Smooth muscle cell (in vitro differentiated cells): ENCODE results near the gene CLK1. TPM values are rescaled to one million over a fixed set of nuclear protein-coding genes. Genes with fewer than 3 reads are reported as not detected.

Experiments used
- DNase-seq: peaks from one replicate; lab custom pipeline; 2025; ENCODE audit not compliant: unreplicated experiment; lab: John Stamatoyannopoulos, UW
- H2AFZ ChIP-seq: fragments of 200-600 bp; sonication (generic); 2 replicates; pipeline ENCODE4 v1.6.0; 2016; ENCODE audit warnings: antibody characterized with exemption, low read depth, mild to moderate bottlenecking
- H3F3A ChIP-seq: fragments of 200-600 bp; sonication (generic); 2 replicates; pipeline ENCODE4 v1.6.0; 2017; ENCODE audit warnings: antibody characterized with exemption, low read depth
- H3K27ac ChIP-seq: fragments of 200-600 bp; sonication (generic); 2 replicates; pipeline ENCODE4 v1.5.1; 2016; ENCODE audit warnings: low read depth, mild to moderate bottlenecking
- H3K27me3 ChIP-seq: fragments of 200-600 bp; sonication (generic); 2 replicates; pipeline ENCODE4 v1.6.1; 2016; ENCODE audit warnings: low read depth, mild to moderate bottlenecking
- H3K36me3 ChIP-seq: fragments of 200-600 bp; sonication (generic); 2 replicates; pipeline ENCODE4 v1.5.1; 2016; ENCODE audit warnings: low read depth
- H3K4me1 ChIP-seq: fragments of 200-600 bp; sonication (generic); 2 replicates; pipeline ENCODE4 v1.5.1; 2016; ENCODE audit warnings: low read depth
- H3K4me2 ChIP-seq: fragments of 200-600 bp; sonication (generic); 2 replicates; pipeline ENCODE4 v1.6.0; 2016; ENCODE audit warnings: mild to moderate bottlenecking
- H3K4me3 ChIP-seq: fragments of 200-600 bp; sonication (generic); 2 replicates; pipeline ENCODE4 v1.5.1; 2016; ENCODE audit warnings: mild to moderate bottlenecking
- H3K79me2 ChIP-seq: fragments of 200-600 bp; sonication (generic); 2 replicates; pipeline ENCODE4 v1.6.0; 2016; ENCODE audit warnings: low read depth, mild to moderate bottlenecking
- H3K9ac ChIP-seq: fragments of 200-600 bp; sonication (generic); 2 replicates; pipeline ENCODE4 v1.6.0; 2016; ENCODE audit warnings: low read depth
- H3K9me3 ChIP-seq: fragments of 200-600 bp; sonication (generic); replicated peaks from 2 replicates; pipeline ENCODE4 v1.5.1; 2016; ENCODE audit warnings: low read depth
- H4K20me1 ChIP-seq: fragments of 200-600 bp; sonication (generic); 2 replicates; pipeline ENCODE4 v1.6.0; 2016; ENCODE audit warnings: low read depth
- WGBS: methylation state at CpG from one replicate; pipeline ENCODE4 v1.1.7; 2016; ENCODE audit warnings: low lambda C conversion rate; 5-methylcytosine and 5-hydroxymethylcytosine counted together
- polyA plus RNA-seq: library from polyadenylated mRNA; unstranded; fragments of >200 nt; fragmentation: Nextera tagmentation; extraction: Ambion mirVana; gene quantifications from 2 replicates; pipeline ENCODE4 v1.2.1, GENCODE V29; 2016
- total RNA-seq: library from RNA; depleted of rRNA; stranded (reverse); fragments of >200 nt; gene quantifications from 2 replicates; pipeline ENCODE4 v1.2.3, GENCODE V29; 2014
- TF ChIP-seq, protein P1 (sequence below): fragments of 200-600 bp; sonication (generic); IDR thresholded peaks from 2 replicates; pipeline ENCODE4 v1.5.1; 2017; ENCODE audit warnings: borderline replicate concordance, mild to moderate bottlenecking, antibody characterized with exemption; ENCODE audit not compliant: insufficient read depth, poor library complexity, severe bottlenecking

CLK1 gene
- total and polyA plus RNA-seq, 2 experiments from 2014 or later: 25.7 to 87.8 TPM

DNA sequence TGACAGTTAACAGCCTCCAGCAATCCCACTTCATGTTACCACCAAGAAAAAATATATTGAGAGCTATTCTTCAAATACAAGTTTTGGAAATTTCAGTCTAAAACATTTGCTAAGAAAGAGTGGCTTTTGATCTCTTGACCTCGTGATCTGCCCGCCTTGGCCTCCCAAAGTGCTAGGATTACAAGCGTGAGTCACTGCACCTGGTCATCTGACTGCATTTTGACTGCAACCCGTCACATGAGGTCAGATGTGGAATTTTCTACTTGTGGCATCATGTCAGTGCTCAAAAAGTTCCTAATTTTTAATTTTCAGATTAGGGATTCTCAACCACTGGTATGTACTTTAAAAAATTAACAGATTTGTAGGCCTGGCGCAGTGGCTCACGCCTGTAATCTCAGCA lies 9.1 kb upstream of the CLK1 start:
- H2AFZ ChIP-seq: no peak overlapping the region
- no peak overlapping the region for H3K9ac ChIP-seq
- H3K79me2 ChIP-seq: no peaks in the 10 kb centered on the region
- H3K4me2 ChIP-seq: no peak overlapping the region
- no peak for DNase-seq
- peaks cover 9% of the 10 kb centered on the region for H3K36me3 ChIP-seq
- no peaks in the 10 kb centered on the region for H3K9me3 ChIP-seq
- TF ChIP-seq, protein P1, sequence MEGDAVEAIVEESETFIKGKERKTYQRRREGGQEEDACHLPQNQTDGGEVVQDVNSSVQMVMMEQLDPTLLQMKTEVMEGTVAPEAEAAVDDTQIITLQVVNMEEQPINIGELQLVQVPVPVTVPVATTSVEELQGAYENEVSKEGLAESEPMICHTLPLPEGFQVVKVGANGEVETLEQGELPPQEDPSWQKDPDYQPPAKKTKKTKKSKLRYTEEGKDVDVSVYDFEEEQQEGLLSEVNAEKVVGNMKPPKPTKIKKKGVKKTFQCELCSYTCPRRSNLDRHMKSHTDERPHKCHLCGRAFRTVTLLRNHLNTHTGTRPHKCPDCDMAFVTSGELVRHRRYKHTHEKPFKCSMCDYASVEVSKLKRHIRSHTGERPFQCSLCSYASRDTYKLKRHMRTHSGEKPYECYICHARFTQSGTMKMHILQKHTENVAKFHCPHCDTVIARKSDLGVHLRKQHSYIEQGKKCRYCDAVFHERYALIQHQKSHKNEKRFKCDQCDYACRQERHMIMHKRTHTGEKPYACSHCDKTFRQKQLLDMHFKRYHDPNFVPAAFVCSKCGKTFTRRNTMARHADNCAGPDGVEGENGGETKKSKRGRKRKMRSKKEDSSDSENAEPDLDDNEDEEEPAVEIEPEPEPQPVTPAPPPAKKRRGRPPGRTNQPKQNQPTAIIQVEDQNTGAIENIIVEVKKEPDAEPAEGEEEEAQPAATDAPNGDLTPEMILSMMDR: no peak
- no peaks in the 10 kb centered on the region for H3K4me1 ChIP-seq
- no peaks in the 10 kb centered on the region for H3F3A ChIP-seq
- H3K27ac ChIP-seq: no peak overlapping the region
- no peaks in the 10 kb centered on the region for H4K20me1 ChIP-seq
- no peaks in the 10 kb centered on the region for H3K27me3 ChIP-seq
- WGBS: 89% methylated on average over 6 of the region's 6 CpGs
- H3K4me3 ChIP-seq: no peak overlapping the region

GRCh38 chr2:200871151-200871550 lies 6.7 kb upstream of the CLK1 start:
- H3K9ac ChIP-seq: no peak overlapping the region
- no peak overlapping the region for H3K4me2 ChIP-seq
- no peaks in the 10 kb centered on the region for H3K9me3 ChIP-seq
- no peaks in the 10 kb centered on the region for H3K79me2 ChIP-seq
- H3K36me3 ChIP-seq: peaks cover 6% of the 10 kb centered on the region
- no peaks in the 10 kb centered on the region for H3K27me3 ChIP-seq
- TF ChIP-seq, protein P1: no peak
- no peak overlapping the region for H3K27ac ChIP-seq
- no peaks in the 10 kb centered on the region for H3F3A ChIP-seq
- no peak for DNase-seq
- H4K20me1 ChIP-seq: no peaks in the 10 kb centered on the region
- no peaks in the 10 kb centered on the region for H3K4me1 ChIP-seq
- H3K4me3 ChIP-seq: no peak overlapping the region
- no peak overlapping the region for H2AFZ ChIP-seq
- WGBS: 94% methylated on average over 3 of the region's 3 CpGs

DNA sequence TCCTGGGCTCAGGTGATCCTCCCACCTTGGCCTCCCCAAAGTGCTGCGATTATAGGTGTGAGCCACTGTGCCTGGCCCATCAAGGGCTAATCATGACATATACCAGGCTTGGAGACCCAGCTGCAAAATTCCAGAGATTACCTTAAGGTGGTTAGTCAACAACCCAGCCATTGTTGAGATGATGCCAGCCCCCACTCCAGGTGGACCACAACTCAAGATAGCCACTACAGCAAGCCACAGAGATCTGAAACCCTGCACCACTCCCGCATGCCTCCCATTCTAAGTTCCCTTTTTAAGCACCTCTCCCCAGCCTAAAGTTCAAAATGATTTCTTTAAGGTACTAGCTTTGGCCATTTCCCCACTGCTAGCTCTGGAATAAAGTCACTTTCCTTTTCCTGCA lies 4.6 kb upstream of the CLK1 start:
- Histone ChIP-seq H3K27ac (no peak overlapping the region), H3K4me1 (peaks cover 6% of the 10 kb centered on the region), H3K79me2 (peaks cover 2% of the 10 kb centered on the region), H3K4me3 (no peak overlapping the region), H3K9ac (no peak overlapping the region), H3K9me3 (no peaks in the 10 kb centered on the region), H3K4me2 (no peak overlapping the region), H2AFZ (no peak overlapping the region), H3K36me3 (no peaks in the 10 kb centered on the region), H3F3A (no peaks in the 10 kb centered on the region), H4K20me1 (no peaks in the 10 kb centered on the region), H3K27me3 (no peaks in the 10 kb centered on the region)
- 85% methylated on average over 2 of the region's 2 CpGs for WGBS
- TF ChIP-seq, protein P1: no peak
- no peak for DNase-seq

- peak overlapping the region; percentile 54 for H2AFZ ChIP-seq
- H3K27me3 ChIP-seq: no peaks in the 10 kb centered on the region
- TF ChIP-seq, protein P1: no peak
- peaks cover 55% of the 10 kb centered on the region for H3K79me2 ChIP-seq
- peaks cover 17% of the 10 kb centered on the region for H3K36me3 ChIP-seq
- peaks cover 8% of the 10 kb centered on the region for H3F3A ChIP-seq
- H3K9ac ChIP-seq: peak overlapping the region; percentile 100
- peak overlapping the region; percentile 100 for H3K27ac ChIP-seq
- H3K9me3 ChIP-seq: no peaks in the 10 kb centered on the region
- peaks cover 50% of the 10 kb centered on the region for H4K20me1 ChIP-seq
- peak overlapping the region; percentile 99 for H3K4me3 ChIP-seq
- H3K4me1 ChIP-seq: peaks cover 30% of the 10 kb centered on the region
- WGBS: 0% methylated on average over 19 of the region's 19 CpGs
- peak overlapping the region; percentile 90 for H3K4me2 ChIP-seq
- no peak for DNase-seq
These were observed 679 bp downstream of the CLK1 start for GRCh38 chr2:200863782-200864175.
